NCI-H2081 (cell line): ENCODE results near the gene DOCK11.
"Not testable (repeated sequence)": the region's sequence is repeated elsewhere in the genome, so short reads cannot be mapped to it uniquely, and the experiment has no call there.

Source experiments
- DNase-seq, 2 experiments: peaks; one replicate each; lab custom pipeline; 2025; lab: John Stamatoyannopoulos, UW

The DOCK11 gene

GRCh38 chrX:118495061-118495921 lies at the start of gene DOCK11:
Gene DOCK11 (plus strand): TSS chrX:118495815. CDS start chrX:118495972, 157 bp downstream.
- DNase-seq = peak; percentile 84 to 87

- no peak for DNase-seq
These were observed 47.3 kb upstream of the DOCK11 start for GRCh38 chrX:118448273-118448783.

DNA sequence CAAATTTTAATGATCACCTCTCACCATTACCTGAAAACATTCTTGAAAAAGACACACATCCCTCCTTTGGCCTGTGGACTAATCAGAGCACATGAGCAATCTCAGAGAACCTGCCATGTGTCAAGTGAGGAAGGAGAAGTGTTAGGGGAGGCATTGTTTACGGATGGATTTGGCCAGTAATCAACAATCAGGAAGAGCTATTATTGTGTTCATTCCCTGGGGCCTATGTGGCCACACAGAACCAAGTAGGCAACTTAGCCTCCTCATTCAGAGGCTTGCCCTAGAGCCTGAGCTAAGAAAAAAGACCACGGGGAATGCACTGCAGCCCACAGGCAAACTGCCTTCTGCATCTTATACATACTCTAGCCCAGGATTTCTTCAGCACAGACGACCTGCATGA lies 40.6 kb upstream of the DOCK11 start:
- no peak for DNase-seq

DNA sequence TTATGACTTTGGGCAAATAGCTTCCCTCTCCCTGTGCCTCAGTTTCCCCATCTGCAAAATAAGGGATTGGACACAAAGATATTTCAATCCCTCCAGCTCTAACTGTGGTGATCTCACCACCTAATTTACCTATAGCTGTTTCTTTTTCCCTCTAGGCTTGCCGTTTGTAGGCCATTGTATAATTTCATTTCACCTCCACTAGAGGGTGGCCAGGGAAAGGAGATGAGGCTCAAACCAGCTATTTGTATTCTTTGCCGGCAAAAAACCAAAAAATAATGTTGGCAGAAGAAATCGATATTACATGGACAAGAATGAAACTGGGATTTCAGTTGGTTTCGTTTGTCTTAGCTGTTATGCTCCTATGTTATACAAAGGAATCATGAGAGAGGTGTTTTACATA lies 36.1 kb upstream of the DOCK11 start:
- DNase-seq = peak; percentile 56 to 74

DNA sequence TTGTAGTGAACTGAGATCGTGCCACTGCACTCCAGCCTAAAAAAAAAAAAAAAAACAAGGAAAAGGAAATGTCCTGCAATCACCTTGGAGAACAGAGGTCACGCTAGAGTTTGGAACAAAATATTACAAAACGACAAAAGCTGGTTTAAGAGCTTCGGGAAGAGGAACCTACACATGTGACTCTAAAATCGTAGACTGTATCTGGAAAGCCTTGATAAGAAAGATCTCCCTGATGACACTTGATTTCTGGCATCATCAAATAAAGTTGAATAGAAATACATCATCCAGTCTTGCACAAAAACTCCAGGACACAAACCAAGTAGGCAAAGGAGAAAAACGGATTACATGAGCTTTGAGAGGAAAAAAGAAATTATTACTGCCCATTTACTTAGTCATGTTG lies 31.1 kb upstream of the DOCK11 start:
- DNase-seq = no peak

DNA sequence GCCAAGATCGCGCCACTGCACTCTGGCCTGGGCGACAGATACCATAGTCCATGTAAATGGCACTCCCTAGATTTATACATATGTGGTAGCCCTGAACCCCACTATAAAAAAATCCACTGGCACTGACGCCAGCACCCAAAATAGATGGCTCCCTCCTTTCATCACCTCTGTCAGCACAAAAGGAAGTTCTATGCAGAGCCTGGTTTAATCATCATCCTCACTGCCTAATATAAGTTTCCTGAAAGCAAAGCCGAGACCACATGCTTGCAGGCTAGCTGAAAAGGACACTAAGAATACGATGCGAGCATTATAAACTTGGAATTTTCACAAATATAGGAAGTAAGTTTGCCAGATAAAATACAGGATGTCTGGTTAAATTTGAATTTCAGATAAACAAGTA lies 27.5 kb upstream of the DOCK11 start:
- DNase-seq = no peak

DNA sequence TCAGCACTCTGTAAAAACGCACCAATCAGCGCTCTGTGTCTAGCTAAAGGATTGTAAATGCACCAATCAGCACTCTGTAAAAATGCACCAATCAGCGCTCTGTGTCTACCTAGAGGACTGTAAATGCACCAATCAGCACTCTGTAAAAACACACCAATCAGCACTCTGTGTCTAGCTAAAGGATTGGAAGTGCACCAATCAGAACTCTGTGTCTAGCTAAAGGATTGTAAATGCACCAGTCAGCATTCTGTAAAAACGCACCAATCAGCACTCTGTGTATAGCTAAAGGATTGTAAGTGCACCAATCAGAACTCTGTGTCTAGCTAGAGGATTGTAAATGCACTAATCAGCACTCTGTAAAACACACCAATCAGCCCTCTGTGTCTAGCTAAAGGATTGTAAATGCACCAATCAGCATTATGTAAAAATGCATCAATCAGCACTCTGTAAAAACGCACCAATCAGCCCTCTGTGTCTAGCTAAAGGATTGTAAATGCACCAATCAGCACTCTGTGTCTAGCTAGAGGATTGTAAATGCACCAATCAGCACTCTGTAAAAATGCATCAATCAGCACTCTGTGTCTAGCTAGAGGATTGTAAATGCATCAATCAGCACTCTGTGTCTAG lies 24.8 kb upstream of the DOCK11 start:
- not testable (repeated sequence) for DNase-seq

- DNase-seq = no peak
These were observed 21.0 kb upstream of the DOCK11 start for GRCh38 chrX:118474586-118474985.

GRCh38 chrX:118475903-118476302 lies 19.7 kb upstream of the DOCK11 start:
- DNase-seq = no peak

DNA sequence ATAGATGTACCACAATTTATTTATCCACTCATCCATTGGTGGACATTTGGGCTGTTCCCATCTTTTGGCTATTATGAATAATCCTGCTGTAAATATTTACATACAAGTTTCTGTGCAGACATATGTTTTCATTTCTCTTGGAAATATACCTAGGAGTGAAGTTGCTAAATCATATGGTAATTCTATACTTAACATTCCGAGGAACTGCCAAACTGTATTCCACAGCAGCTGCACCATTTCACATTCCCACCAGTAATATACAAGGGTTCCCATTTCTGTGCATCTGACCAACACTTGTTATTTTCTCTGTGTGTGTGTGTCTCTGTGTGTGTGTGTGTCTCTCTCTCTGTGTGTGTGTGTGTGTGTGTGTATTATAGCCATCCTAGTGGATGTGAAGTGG lies 15.4 kb upstream of the DOCK11 start:
- no peak for DNase-seq

- DNase-seq = not testable (repeated sequence)
These were observed 13.2 kb upstream of the DOCK11 start for GRCh38 chrX:118482384-118482783.

- no peak for DNase-seq
These were observed 11.3 kb upstream of the DOCK11 start for GRCh38 chrX:118484216-118484903.

GRCh38 chrX:118486693-118487092 lies 8.9 kb upstream of the DOCK11 start:
- not testable (repeated sequence) for DNase-seq

- no peak for DNase-seq
These were observed 2.6 kb upstream of the DOCK11 start for GRCh38 chrX:118493016-118493415.

DNA sequence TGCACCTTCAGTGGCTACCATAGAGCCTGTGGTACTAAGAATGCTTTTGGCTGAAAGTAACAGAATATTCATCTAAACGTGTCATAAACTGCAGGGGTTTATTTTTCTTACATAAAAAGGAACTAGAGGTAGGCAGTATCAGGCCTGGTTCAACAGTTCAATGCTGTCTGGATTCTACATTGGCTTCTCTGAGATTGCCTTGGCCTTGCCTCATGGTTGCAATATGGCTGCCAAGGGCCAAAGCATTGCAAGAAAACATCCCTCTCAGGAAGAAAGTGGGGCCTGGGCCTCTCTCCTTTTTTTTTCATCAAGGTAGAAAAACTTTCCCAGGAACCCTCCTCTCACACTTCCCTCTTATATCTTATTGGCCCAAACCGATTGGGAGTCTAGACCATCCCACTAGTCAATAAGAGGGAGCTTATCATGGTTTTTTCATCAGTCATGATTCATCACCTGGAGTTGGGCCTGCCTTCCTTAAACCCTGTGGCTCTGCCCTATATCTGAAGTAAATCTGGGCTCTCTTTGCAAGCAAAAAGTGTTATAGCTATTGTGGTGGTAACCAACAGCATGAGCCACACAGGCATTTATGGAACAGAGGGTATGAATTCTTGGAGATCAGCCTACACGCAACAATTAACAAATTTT lies 1.8 kb upstream of the DOCK11 start:
- no peak for DNase-seq

GRCh38 chrX:118495958-118496762 lies 545 bp downstream of the DOCK11 start:
- peak; percentile 67 to 87 for DNase-seq

DNA sequence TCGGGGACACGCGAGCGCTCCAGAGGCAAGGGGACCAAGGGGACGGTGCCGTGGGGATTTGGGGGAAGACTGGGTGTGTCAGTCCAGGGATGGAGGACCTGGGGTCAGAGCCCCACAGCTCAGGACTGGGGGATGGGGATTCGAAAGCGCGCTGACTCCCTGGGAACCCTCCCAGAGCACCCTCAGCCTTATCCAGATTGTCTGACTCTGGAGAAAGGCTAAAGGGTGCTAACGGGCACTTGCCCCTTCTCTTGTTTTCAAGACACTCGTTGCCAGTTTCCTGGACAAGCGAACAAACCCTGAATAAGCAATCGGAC lies 1.1 kb downstream of the DOCK11 start:
- DNase-seq = no peak

DNA sequence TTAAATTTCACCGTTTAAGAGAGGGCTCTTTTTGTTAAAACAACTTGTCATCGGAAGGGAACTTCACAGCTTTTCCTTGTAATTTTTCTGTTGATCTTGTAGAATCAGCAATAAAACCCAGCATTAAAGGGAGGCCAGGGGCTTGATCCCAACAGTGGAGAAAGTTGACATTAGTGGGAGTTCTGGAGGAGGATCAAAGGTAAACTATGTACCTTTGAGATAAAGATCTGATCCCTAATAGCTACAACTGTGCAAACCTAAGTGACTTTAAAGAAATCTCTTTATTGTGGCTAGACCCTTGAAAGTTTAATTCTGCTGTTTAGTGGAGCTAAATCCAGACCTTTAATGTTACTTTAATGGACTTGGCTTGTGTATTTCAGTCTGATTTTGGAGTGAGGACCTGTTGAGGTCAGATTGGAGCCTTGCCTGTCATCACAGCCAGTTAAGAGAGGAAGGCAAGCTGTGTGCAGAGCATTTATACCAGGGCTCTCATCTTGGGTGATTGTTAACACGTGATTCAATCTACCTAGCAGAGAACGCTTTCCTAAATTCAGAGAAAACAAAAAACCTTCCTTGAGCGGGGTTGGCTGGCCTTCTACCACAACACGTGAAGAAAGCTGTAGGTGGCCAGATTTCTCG lies 1.7 kb downstream of the DOCK11 start:
- no peak for DNase-seq

DNA sequence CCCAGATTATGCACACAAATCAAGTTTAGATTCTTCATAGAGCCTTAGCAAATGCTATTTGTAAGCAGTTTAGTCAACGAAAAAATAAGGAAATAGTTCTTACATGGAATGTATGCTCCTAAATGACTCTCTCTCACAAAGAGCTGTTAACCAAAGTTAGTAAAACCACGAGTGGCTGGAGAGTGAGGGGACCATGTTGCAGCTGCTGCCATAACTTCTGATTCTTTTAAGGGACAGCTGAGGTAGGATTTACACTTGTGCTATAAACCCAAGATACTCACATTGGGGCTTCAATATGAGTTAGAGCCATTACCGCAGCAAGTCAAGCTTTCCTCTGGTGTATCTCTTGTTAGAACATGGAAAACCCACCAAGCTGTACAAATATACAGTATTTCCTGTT lies 2.7 kb downstream of the DOCK11 start:
- DNase-seq = no peak

GRCh38 chrX:118498755-118499154 lies 3.1 kb downstream of the DOCK11 start:
- no peak for DNase-seq

- no peak for DNase-seq
These were observed 3.7 kb downstream of the DOCK11 start for GRCh38 chrX:118499295-118499694.
